Smooth muscle cell (in vitro differentiated cells): Measurements from ENCODE around the gene AGBL4. TPM values are rescaled to one million over a fixed set of nuclear protein-coding genes. Genes with fewer than 3 reads are reported as not detected.

Source experiments
- DNase-seq: peaks from one replicate; lab custom pipeline; 2025; ENCODE audit not compliant: unreplicated experiment; lab: John Stamatoyannopoulos, UW
- H2AFZ ChIP-seq: fragments of 200-600 bp; sonication (generic); 2 replicates; pipeline ENCODE4 v1.6.0; 2016; ENCODE audit warnings: antibody characterized with exemption, low read depth, mild to moderate bottlenecking
- H3F3A ChIP-seq: fragments of 200-600 bp; sonication (generic); 2 replicates; pipeline ENCODE4 v1.6.0; 2017; ENCODE audit warnings: antibody characterized with exemption, low read depth
- H3K27ac ChIP-seq: fragments of 200-600 bp; sonication (generic); 2 replicates; pipeline ENCODE4 v1.5.1; 2016; ENCODE audit warnings: low read depth, mild to moderate bottlenecking
- H3K27me3 ChIP-seq: fragments of 200-600 bp; sonication (generic); 2 replicates; pipeline ENCODE4 v1.6.1; 2016; ENCODE audit warnings: low read depth, mild to moderate bottlenecking
- H3K36me3 ChIP-seq: fragments of 200-600 bp; sonication (generic); 2 replicates; pipeline ENCODE4 v1.5.1; 2016; ENCODE audit warnings: low read depth
- H3K4me1 ChIP-seq: fragments of 200-600 bp; sonication (generic); 2 replicates; pipeline ENCODE4 v1.5.1; 2016; ENCODE audit warnings: low read depth
- H3K4me2 ChIP-seq: fragments of 200-600 bp; sonication (generic); 2 replicates; pipeline ENCODE4 v1.6.0; 2016; ENCODE audit warnings: mild to moderate bottlenecking
- H3K4me3 ChIP-seq: fragments of 200-600 bp; sonication (generic); 2 replicates; pipeline ENCODE4 v1.5.1; 2016; ENCODE audit warnings: mild to moderate bottlenecking
- H3K79me2 ChIP-seq: fragments of 200-600 bp; sonication (generic); 2 replicates; pipeline ENCODE4 v1.6.0; 2016; ENCODE audit warnings: low read depth, mild to moderate bottlenecking
- H3K9ac ChIP-seq: fragments of 200-600 bp; sonication (generic); 2 replicates; pipeline ENCODE4 v1.6.0; 2016; ENCODE audit warnings: low read depth
- H3K9me3 ChIP-seq: fragments of 200-600 bp; sonication (generic); replicated peaks from 2 replicates; pipeline ENCODE4 v1.5.1; 2016; ENCODE audit warnings: low read depth
- H4K20me1 ChIP-seq: fragments of 200-600 bp; sonication (generic); 2 replicates; pipeline ENCODE4 v1.6.0; 2016; ENCODE audit warnings: low read depth
- CTCF ChIP-seq: fragments of 200-600 bp; sonication (generic); IDR thresholded peaks from 2 replicates; pipeline ENCODE4 v1.5.1; 2017; ENCODE audit warnings: borderline replicate concordance, mild to moderate bottlenecking, antibody characterized with exemption; ENCODE audit not compliant: insufficient read depth, poor library complexity, severe bottlenecking
- WGBS: methylation state at CpG from one replicate; pipeline ENCODE4 v1.1.7; 2016; ENCODE audit warnings: low lambda C conversion rate; 5-methylcytosine and 5-hydroxymethylcytosine counted together
- polyA plus RNA-seq: library from polyadenylated mRNA; unstranded; fragments of >200 nt; fragmentation: Nextera tagmentation; extraction: Ambion mirVana; gene quantifications from 2 replicates; pipeline ENCODE4 v1.2.1, GENCODE V29; 2016
- total RNA-seq: library from RNA; depleted of rRNA; stranded (reverse); fragments of >200 nt; gene quantifications from 2 replicates; pipeline ENCODE4 v1.2.3, GENCODE V29; 2014

Gene AGBL4
- total and polyA plus RNA-seq, 2 experiments from 2014 or later = 0.29 TPM; not detected in 1

DNA sequence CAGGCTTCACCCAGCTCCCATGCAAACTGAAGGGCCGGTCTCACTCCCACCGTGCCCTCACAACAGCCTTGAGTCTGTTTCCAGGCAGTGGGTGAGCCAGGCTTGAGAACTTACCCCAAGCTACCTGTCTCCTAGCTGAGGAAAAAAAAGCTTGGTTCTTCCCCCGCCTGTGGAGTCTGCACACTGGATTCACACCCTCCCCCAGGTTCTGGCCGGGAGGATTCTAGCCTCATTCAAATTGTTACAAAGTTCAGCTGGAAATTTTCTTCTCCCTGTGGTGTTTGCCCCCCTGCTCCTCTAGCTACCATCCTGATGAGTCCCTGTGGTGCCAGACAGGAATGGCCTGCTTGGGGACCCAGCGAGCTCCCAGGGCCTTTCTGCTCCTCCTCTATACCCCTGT is 471.7 kb downstream of the AGBL4 start:
- Histone ChIP-seq H3K4me2 (no peak overlapping the region), H2AFZ (no peak overlapping the region), H3K9ac (no peak overlapping the region), H3K36me3 (no peaks in the 10 kb centered on the region), H3K9me3 (peaks cover 3% of the 10 kb centered on the region), H4K20me1 (no peaks in the 10 kb centered on the region), H3F3A (no peaks in the 10 kb centered on the region), H3K79me2 (no peaks in the 10 kb centered on the region), H3K27me3 (no peaks in the 10 kb centered on the region), H3K4me1 (no peaks in the 10 kb centered on the region), H3K27ac (no peak overlapping the region), H3K4me3 (no peak overlapping the region)
- 79% methylated on average over 5 of the region's 5 CpGs for WGBS
- no peak for DNase-seq
- TF ChIP-seq CTCF = no peak

DNA sequence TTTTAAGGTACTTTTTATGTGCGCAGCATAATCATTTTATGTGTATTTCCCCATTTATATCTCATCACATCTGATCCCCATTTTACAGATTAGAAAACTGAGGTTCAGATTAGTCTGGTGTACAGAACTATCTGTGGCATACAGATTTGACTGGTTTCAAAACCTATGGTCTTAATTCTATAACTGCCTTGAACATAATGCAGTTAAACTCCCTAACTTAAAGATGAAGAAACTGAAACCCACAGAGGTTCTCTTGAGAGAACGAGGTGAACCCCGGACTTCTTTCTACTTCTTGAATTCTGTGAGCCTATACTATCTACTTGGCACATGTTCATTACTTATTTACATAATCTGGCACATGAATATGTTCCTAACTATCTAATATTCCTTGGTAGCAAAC is 479.1 kb downstream of the AGBL4 start:
- DNase-seq = no peak
- H3K27me3 ChIP-seq = no peaks in the 10 kb centered on the region
- no peak for TF ChIP-seq CTCF
- no peak overlapping the region for H3K4me2 ChIP-seq
- H3K4me1 ChIP-seq = no peaks in the 10 kb centered on the region
- H3K36me3 ChIP-seq = no peaks in the 10 kb centered on the region
- no peak overlapping the region for H2AFZ ChIP-seq
- WGBS = 60% methylated on average over 3 of the region's 3 CpGs
- peaks cover 14% of the 10 kb centered on the region for H3K9me3 ChIP-seq
- no peaks in the 10 kb centered on the region for H3F3A ChIP-seq
- no peaks in the 10 kb centered on the region for H3K79me2 ChIP-seq
- H4K20me1 ChIP-seq = no peaks in the 10 kb centered on the region
- no peak overlapping the region for H3K27ac ChIP-seq
- no peak overlapping the region for H3K9ac ChIP-seq
- no peak overlapping the region for H3K4me3 ChIP-seq

GRCh38 chr1:49541096-49541752 is 482.5 kb downstream of the AGBL4 start:
- Histone ChIP-seq H3K4me1 (no peaks in the 10 kb centered on the region), H2AFZ (no peak overlapping the region), H3K4me2 (no peak overlapping the region), H4K20me1 (no peaks in the 10 kb centered on the region), H3K27me3 (no peaks in the 10 kb centered on the region), H3K9ac (no peak overlapping the region), H3K4me3 (no peak overlapping the region), H3K36me3 (no peaks in the 10 kb centered on the region), H3K27ac (no peak overlapping the region), H3K9me3 (peaks cover 21% of the 10 kb centered on the region), H3K79me2 (no peaks in the 10 kb centered on the region), H3F3A (no peaks in the 10 kb centered on the region)
- WGBS = 71% methylated on average over 19 of the region's 24 CpGs
- no peak for TF ChIP-seq CTCF
- DNase-seq = no peak
